ENCODE results near the gene GCSAM.

The GCSAM gene

GRCh38 chr3:112086076-112086854 is 46.8 kb downstream of the GCSAM start, which contains the start of gene C3orf52:
Gene C3orf52 (plus strand): TSS chr3:112086389. CDS start chr3:112086408, 19 bp downstream.
- peak within 1 kb of the TSS; percentile 64 for H3K27ac ChIP-seq (ENCODE audit: low read length, poor library complexity, severe bottlenecking)
- peaks cover 0 to 6% of the 10 kb centered on the region in 2 experiments for H3K27me3 ChIP-seq (ENCODE audit: control insufficient read depth in 1 of 2, insufficient read depth in 1 of 2, low read length in 2 of 2)
- H3K4ac ChIP-seq (ENCODE audit: low read depth in 1 of 2, low read length in 2 of 2) = peak within 1 kb of the TSS in 1 of 2 experiments; percentile 57
- H4K8ac ChIP-seq (ENCODE audit: low read length) = peak within 1 kb of the TSS; percentile 38
- peak within 1 kb of the TSS; percentile 90 for H3K4me2 ChIP-seq (ENCODE audit: low read length, poor library complexity, severe bottlenecking)
- H2BK15ac ChIP-seq (ENCODE audit: low read depth, poor library complexity, severe bottlenecking) = peak within 1 kb of the TSS; percentile 60
- peak within 1 kb of the TSS; percentile 11 for H2BK5ac ChIP-seq (ENCODE audit: low read depth, low read length, poor library complexity, severe bottlenecking)
- no peak within 1 kb of the TSS for H3K14ac ChIP-seq (ENCODE audit: low read length in 2 of 2)
- peaks cover 3% of the 10 kb centered on the region for H3K79me1 ChIP-seq (replicated peaks; ENCODE audit: low read length, poor library complexity, severe bottlenecking)
- peaks cover 15% of the 10 kb centered on the region for H3K4me1 ChIP-seq (ENCODE audit: control insufficient read depth, insufficient read depth, low read depth, low read length)
- no peak within 1 kb of the TSS for H2BK120ac ChIP-seq (ENCODE audit: low read depth, low read length)
- peak within 1 kb of the TSS; percentile 15 for H2AFZ ChIP-seq (ENCODE audit: low read depth, low read length)
- peak within 1 kb of the TSS; percentile 83 for H3K9ac ChIP-seq (ENCODE audit: low read length)
- H3K4me3 ChIP-seq (ENCODE audit: insufficient read depth in 1 of 2, low read depth in 1 of 2, low read length in 2 of 2) = peak within 1 kb of the TSS; percentile 74 to 80
- peak within 1 kb of the TSS; percentile 23 to 57 for H2BK12ac ChIP-seq (ENCODE audit: low read length in 2 of 2)
- H3K23ac ChIP-seq (ENCODE audit: low read length in 2 of 2) = no peak within 1 kb of the TSS
- H3K9me3 ChIP-seq (ENCODE audit: control insufficient read depth, low read length) = no peaks in the 10 kb centered on the region
- peak within 1 kb of the TSS; percentile 37 to 59 for H3K18ac ChIP-seq (ENCODE audit: low read depth in 1 of 2, low read length in 2 of 2)
- DNase-seq = peak; percentile 79
- H3K36me3 ChIP-seq (ENCODE audit: control insufficient read depth in 1 of 2, insufficient read depth in 2 of 2, low read depth in 1 of 2, low read length in 2 of 2) = no peaks in the 10 kb centered on the region
- 1% methylated on average over 49 of the region's 67 CpGs for WGBS
- H2AK5ac ChIP-seq (ENCODE audit: low read length, severe bottlenecking) = no peak within 1 kb of the TSS
- H4K91ac ChIP-seq (ENCODE audit: low read length) = peak within 1 kb of the TSS; percentile 23

DNA sequence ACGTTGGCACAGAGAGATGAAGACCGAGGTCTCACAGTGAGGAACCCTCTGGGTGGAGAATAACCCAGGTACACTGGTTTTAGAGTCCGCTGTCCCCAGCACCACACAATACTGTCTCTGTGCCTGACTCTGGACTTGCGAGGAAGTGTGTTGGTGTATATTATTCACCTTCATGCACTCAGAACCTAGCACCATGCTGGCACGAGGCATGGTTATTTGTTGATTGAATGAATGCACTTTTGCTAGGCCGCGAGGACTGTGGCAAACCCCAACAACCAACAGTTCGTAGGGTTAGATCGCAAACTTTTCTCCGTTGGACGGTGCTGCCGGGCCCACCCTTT is 47.3 kb downstream of the GCSAM start:
- H3K18ac ChIP-seq (ENCODE audit: low read depth in 1 of 2, low read length in 2 of 2) = peak overlapping the region in 1 of 2 experiments; percentile 6
- H2BK120ac ChIP-seq (ENCODE audit: low read depth, low read length) = no peak overlapping the region
- peaks cover 11% of the 10 kb centered on the region for H3K4me1 ChIP-seq (ENCODE audit: control insufficient read depth, insufficient read depth, low read depth, low read length)
- no peak overlapping the region for H2BK5ac ChIP-seq (ENCODE audit: low read depth, low read length, poor library complexity, severe bottlenecking)
- peak overlapping the region; percentile 90 for H3K4me2 ChIP-seq (ENCODE audit: low read length, poor library complexity, severe bottlenecking)
- no peak overlapping the region for H3K27ac ChIP-seq (ENCODE audit: low read length, poor library complexity, severe bottlenecking)
- H3K14ac ChIP-seq (ENCODE audit: low read length in 2 of 2) = no peak overlapping the region
- H3K36me3 ChIP-seq (ENCODE audit: control insufficient read depth in 1 of 2, insufficient read depth in 2 of 2, low read depth in 1 of 2, low read length in 2 of 2) = no peaks in the 10 kb centered on the region
- H2AFZ ChIP-seq (ENCODE audit: low read depth, low read length) = peak overlapping the region; percentile 15
- DNase-seq = no peak
- H2BK12ac ChIP-seq (ENCODE audit: low read length in 2 of 2) = no peak overlapping the region
- no peak overlapping the region for H2AK5ac ChIP-seq (ENCODE audit: low read length, severe bottlenecking)
- no peak overlapping the region for H3K4ac ChIP-seq (ENCODE audit: low read depth in 1 of 2, low read length in 2 of 2)
- peaks cover 0 to 6% of the 10 kb centered on the region in 2 experiments for H3K27me3 ChIP-seq (ENCODE audit: control insufficient read depth in 1 of 2, insufficient read depth in 1 of 2, low read length in 2 of 2)
- 22% methylated on average over 9 of the region's 12 CpGs for WGBS
- H2BK15ac ChIP-seq (ENCODE audit: low read depth, poor library complexity, severe bottlenecking) = no peak overlapping the region
- H3K9me3 ChIP-seq (ENCODE audit: control insufficient read depth, low read length) = no peaks in the 10 kb centered on the region
- peak overlapping the region; percentile 38 for H4K8ac ChIP-seq (ENCODE audit: low read length)
- H4K91ac ChIP-seq (ENCODE audit: low read length) = no peak overlapping the region
- peak overlapping the region; percentile 74 to 80 for H3K4me3 ChIP-seq (ENCODE audit: insufficient read depth in 1 of 2, low read depth in 1 of 2, low read length in 2 of 2)
- peaks cover 3% of the 10 kb centered on the region for H3K79me1 ChIP-seq (replicated peaks; ENCODE audit: low read length, poor library complexity, severe bottlenecking)
- H3K9ac ChIP-seq (ENCODE audit: low read length) = peak overlapping the region; percentile 83
- H3K23ac ChIP-seq (ENCODE audit: low read length in 2 of 2) = no peak overlapping the region

GRCh38 chr3:112084980-112085705 is 47.9 kb downstream of the GCSAM start:
- whole genome bisulfite sequencing = 45% methylated on average over 3 of the region's 7 CpGs
- Histone ChIP-seq H2AFZ (ENCODE audit: low read depth, low read length) (no peak overlapping the region), H2BK5ac (ENCODE audit: low read depth, low read length, poor library complexity, severe bottlenecking) (no peak overlapping the region), H2AK5ac (ENCODE audit: low read length, severe bottlenecking) (no peak overlapping the region), H2BK120ac (ENCODE audit: low read depth, low read length) (no peak overlapping the region), H3K36me3 (ENCODE audit: control insufficient read depth in 1 of 2, insufficient read depth in 2 of 2, low read depth in 1 of 2, low read length in 2 of 2) (no peaks in the 10 kb centered on the region), H4K8ac (ENCODE audit: low read length) (no peak overlapping the region), H3K4me3 (ENCODE audit: insufficient read depth in 1 of 2, low read depth in 1 of 2, low read length in 2 of 2) (no peak overlapping the region), H3K79me1 (replicated peaks; ENCODE audit: low read length, poor library complexity, severe bottlenecking) (peaks cover 3% of the 10 kb centered on the region), H3K9ac (ENCODE audit: low read length) (no peak overlapping the region), H3K27me3 (ENCODE audit: control insufficient read depth in 1 of 2, insufficient read depth in 1 of 2, low read length in 2 of 2) (peaks cover 0 to 6% of the 10 kb centered on the region in 2 experiments), H3K4me2 (ENCODE audit: low read length, poor library complexity, severe bottlenecking) (no peak overlapping the region), H3K23ac (ENCODE audit: low read length in 2 of 2) (no peak overlapping the region), H2BK12ac (ENCODE audit: low read length in 2 of 2) (no peak overlapping the region), H3K14ac (ENCODE audit: low read length in 2 of 2) (peak overlapping the region in 1 of 2 experiments; percentile 22), H3K9me3 (ENCODE audit: control insufficient read depth, low read length) (no peaks in the 10 kb centered on the region), H3K18ac (ENCODE audit: low read depth in 1 of 2, low read length in 2 of 2) (no peak overlapping the region), H2BK15ac (ENCODE audit: low read depth, poor library complexity, severe bottlenecking) (no peak overlapping the region), H4K91ac (ENCODE audit: low read length) (no peak overlapping the region), H3K4ac (ENCODE audit: low read depth in 1 of 2, low read length in 2 of 2) (no peak overlapping the region), H3K4me1 (ENCODE audit: control insufficient read depth, insufficient read depth, low read depth, low read length) (peaks cover 10% of the 10 kb centered on the region), H3K27ac (ENCODE audit: low read length, poor library complexity, severe bottlenecking) (no peak overlapping the region)
- DNase-seq = no peak

DNA sequence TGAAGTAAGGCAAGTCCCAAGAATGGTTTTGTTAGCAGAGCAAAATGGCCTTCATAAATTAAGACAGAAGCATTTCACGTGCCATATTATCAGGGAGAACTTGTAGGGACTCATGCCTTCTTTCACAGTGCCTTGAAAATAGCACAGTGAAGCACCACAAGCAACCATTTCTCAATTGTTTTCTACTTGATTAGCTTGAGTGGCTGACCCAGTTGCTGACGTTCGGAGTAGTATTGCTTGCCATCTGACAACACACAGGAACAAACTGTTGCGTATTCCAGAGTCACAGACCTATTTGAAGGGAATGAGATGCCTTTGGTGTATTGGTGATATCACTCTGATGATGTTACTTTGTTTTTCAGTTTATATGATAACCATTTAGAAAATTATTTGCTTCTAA is 49.8 kb downstream of the GCSAM start:
- Histone ChIP-seq H4K91ac (ENCODE audit: low read length) (no peak overlapping the region), H3K27ac (ENCODE audit: low read length, poor library complexity, severe bottlenecking) (no peak overlapping the region), H2BK120ac (ENCODE audit: low read depth, low read length) (no peak overlapping the region), H3K9ac (ENCODE audit: low read length) (no peak overlapping the region), H3K4me3 (ENCODE audit: insufficient read depth in 1 of 2, low read depth in 1 of 2, low read length in 2 of 2) (no peak overlapping the region), H2AK5ac (ENCODE audit: low read length, severe bottlenecking) (no peak overlapping the region), H4K8ac (ENCODE audit: low read length) (no peak overlapping the region), H3K4ac (ENCODE audit: low read depth in 1 of 2, low read length in 2 of 2) (no peak overlapping the region), H2BK5ac (ENCODE audit: low read depth, low read length, poor library complexity, severe bottlenecking) (no peak overlapping the region), H3K9me3 (ENCODE audit: control insufficient read depth, low read length) (no peaks in the 10 kb centered on the region), H3K27me3 (ENCODE audit: control insufficient read depth in 1 of 2, insufficient read depth in 1 of 2, low read length in 2 of 2) (peaks cover 0 to 6% of the 10 kb centered on the region in 2 experiments), H3K14ac (ENCODE audit: low read length in 2 of 2) (no peak overlapping the region), H3K36me3 (ENCODE audit: control insufficient read depth in 1 of 2, insufficient read depth in 2 of 2, low read depth in 1 of 2, low read length in 2 of 2) (no peaks in the 10 kb centered on the region), H3K79me1 (replicated peaks; ENCODE audit: low read length, poor library complexity, severe bottlenecking) (no peaks in the 10 kb centered on the region), H3K18ac (ENCODE audit: low read depth in 1 of 2, low read length in 2 of 2) (no peak overlapping the region), H2BK15ac (ENCODE audit: low read depth, poor library complexity, severe bottlenecking) (no peak overlapping the region), H3K4me2 (ENCODE audit: low read length, poor library complexity, severe bottlenecking) (no peak overlapping the region), H3K4me1 (ENCODE audit: control insufficient read depth, insufficient read depth, low read depth, low read length) (peaks cover 7% of the 10 kb centered on the region), H3K23ac (ENCODE audit: low read length in 2 of 2) (no peak overlapping the region), H2BK12ac (ENCODE audit: low read length in 2 of 2) (no peak overlapping the region), H2AFZ (ENCODE audit: low read depth, low read length) (no peak overlapping the region)
- no peak for DNase-seq
- 83% methylated on average over 4 of the region's 4 CpGs for WGBS

All from mesenchymal stem cell (in vitro differentiated cells and primary cell).